NCI-H1436 (cell line): Measurements from ENCODE around the gene LPAR1.
"Not testable (repeated sequence)": the region's sequence is repeated elsewhere in the genome, so short reads cannot be mapped to it uniquely, and the experiment has no call there.

Experiments
- DNase-seq: peaks from one replicate; lab custom pipeline; 2025; lab: John Stamatoyannopoulos, UW

The LPAR1 gene

GRCh38 chr9:110872920-110873319 is 165.3 kb downstream of the LPAR1 start:
- no peak for DNase-seq

- no peak for DNase-seq
Observed at GRCh38 chr9:110871736-110872135, 166.5 kb downstream of the LPAR1 start.

GRCh38 chr9:110869931-110870330 is 168.3 kb downstream of the LPAR1 start:
- DNase-seq: no peak

GRCh38 chr9:110864011-110864410 is 174.3 kb downstream of the LPAR1 start:
- DNase-seq: no peak

GRCh38 chr9:110861370-110862110 is 176.7 kb downstream of the LPAR1 start:
- not testable (repeated sequence) for DNase-seq

GRCh38 chr9:110856772-110857171 is 181.5 kb downstream of the LPAR1 start:
- no peak for DNase-seq

- DNase-seq: no peak
Observed at GRCh38 chr9:110850401-110851135, 187.7 kb downstream of the LPAR1 start.

- no peak for DNase-seq
Observed at GRCh38 chr9:110847671-110848070, 190.6 kb downstream of the LPAR1 start.

- no peak for DNase-seq
Observed at GRCh38 chr9:110846215-110846614, 192.1 kb downstream of the LPAR1 start.

GRCh38 chr9:110844121-110844520 is 194.1 kb downstream of the LPAR1 start:
- no peak for DNase-seq

GRCh38 chr9:110842986-110843385 is 195.3 kb downstream of the LPAR1 start:
- no peak for DNase-seq

- no peak for DNase-seq
Observed at GRCh38 chr9:110842169-110842568, 196.1 kb downstream of the LPAR1 start.

GRCh38 chr9:110837401-110838005 is 200.8 kb downstream of the LPAR1 start:
- DNase-seq: no peak

- no peak for DNase-seq
Observed at GRCh38 chr9:110835859-110836271, 202.4 kb downstream of the LPAR1 start.

GRCh38 chr9:110835404-110835803 is 202.9 kb downstream of the LPAR1 start:
- DNase-seq: no peak

- no peak for DNase-seq
Observed at GRCh38 chr9:110832926-110833325, 205.3 kb downstream of the LPAR1 start.

GRCh38 chr9:110830495-110830894 is 207.8 kb downstream of the LPAR1 start:
- DNase-seq: no peak

- DNase-seq: no peak
Observed at GRCh38 chr9:110828264-110828663, 210.0 kb downstream of the LPAR1 start.

- not testable (repeated sequence) for DNase-seq
Observed at GRCh38 chr9:110826400-110826799, 211.9 kb downstream of the LPAR1 start.

- no peak for DNase-seq
Observed at GRCh38 chr9:110825950-110826349, 212.3 kb downstream of the LPAR1 start.

GRCh38 chr9:110825129-110825528 is 213.1 kb downstream of the LPAR1 start:
- DNase-seq: not testable (repeated sequence)
